Activated CD4-positive, alpha-beta T cell treated with anti-CD3 and anti-CD28 coated beads, Interleukin-2, amount 50 U/mL, for 16 hours (primary cell): ENCODE results near the gene ELOVL7.
"Not testable (repeated sequence)": the region's sequence is repeated elsewhere in the genome, so short reads cannot be mapped to it uniquely, and the experiment has no call there.

ENCODE experiments used
- DNase-seq: peaks from one replicate; pipeline ENCODE4 v3.0.0-alpha.2; 2020

Gene ELOVL7

GRCh38 chr5:60792438-60792837 lies 51.6 kb downstream of the ELOVL7 start:
- DNase-seq, result no peak

DNA sequence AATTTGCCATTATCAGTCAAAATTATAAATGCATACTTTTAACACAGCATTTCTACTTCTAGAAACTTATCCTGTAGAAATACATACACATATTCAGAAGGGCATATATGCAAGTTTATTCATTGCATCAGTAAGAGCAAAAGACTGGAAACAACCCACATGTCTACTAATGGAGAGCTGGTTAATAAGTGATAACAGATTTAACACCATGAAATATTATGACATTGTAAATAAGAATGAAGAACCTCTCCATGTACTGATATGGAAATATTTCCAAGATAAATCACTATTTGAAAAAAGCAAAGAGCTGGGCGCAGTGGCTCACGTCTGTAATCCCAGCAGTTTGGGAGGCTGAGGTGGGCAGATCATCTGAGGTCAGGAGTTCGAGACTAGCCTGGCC lies 54.5 kb downstream of the ELOVL7 start:
- no peak for DNase-seq

DNA sequence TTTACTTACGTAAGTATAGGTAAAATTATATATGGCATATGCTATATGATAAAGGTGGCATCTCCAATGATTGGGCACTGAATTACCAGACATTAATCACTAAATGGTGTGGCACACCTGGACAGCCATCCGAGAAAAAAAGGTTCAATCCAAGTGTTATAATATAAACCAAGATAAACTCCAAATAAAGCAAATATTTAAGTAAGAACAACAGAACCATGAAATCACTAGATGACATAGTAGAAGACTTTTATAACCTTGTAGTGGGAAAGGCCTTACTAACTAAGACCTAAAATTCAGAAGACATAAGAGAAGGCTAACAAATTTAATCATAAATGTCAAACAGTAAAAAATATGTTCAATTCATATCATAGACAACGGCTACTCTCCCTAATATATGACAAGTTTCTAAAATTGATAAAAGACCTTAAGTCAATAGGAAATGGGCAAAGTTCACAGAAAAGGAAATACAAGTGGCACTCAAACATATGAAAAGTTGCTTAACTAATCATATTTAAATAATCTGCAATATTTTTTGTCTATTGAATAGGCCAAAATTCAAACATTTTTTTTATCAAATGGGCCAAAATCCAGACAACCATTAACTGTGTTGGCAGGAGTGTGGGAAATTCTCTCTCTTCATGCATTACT lies 55.1 kb downstream of the ELOVL7 start:
- DNase-seq, result no peak

DNA sequence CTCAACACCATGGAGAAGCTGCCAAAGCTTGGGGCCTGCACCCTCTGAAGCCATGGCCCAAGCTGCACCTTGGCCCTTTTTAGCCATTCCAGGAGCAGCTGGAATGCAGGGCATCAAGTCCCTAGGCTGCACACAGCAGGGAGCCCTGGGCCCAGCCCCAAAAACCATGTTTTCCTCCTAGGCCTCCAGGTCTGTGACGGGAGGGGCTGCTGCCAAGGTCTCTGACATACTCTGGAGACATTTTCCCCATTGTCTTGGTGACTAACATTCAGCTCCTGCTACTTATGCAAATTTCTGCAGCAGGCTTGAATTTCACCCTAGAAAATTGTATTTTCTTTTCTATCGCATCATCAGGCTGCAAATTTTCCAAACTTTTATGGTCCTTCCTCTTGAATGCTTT lies 64.6 kb downstream of the ELOVL7 start:
- DNase-seq, result no peak

- no peak for DNase-seq
Observed at GRCh38 chr5:60776343-60776742, 67.7 kb downstream of the ELOVL7 start.

GRCh38 chr5:60765019-60765709 lies 78.9 kb downstream of the ELOVL7 start:
- DNase-seq, result no peak

DNA sequence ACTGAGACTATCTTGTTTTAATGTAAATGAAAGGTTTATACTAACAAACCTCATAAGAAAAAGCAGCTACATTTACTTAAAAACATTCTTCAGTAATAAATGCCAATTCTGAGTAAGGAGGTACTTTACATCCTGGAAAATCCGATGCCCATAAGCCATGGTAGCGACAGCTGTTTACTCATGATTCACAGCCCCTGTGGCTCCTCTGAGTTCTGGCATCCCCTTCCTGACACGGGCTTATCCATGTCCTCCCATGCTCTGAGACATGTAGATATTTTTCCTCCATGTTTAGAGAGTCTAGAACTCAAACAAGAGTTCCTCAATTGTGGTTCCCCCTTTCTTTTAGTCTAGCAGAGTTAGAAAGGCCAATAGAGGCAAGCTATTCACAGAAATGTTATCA lies 81.0 kb downstream of the ELOVL7 start:
- no peak for DNase-seq

DNA sequence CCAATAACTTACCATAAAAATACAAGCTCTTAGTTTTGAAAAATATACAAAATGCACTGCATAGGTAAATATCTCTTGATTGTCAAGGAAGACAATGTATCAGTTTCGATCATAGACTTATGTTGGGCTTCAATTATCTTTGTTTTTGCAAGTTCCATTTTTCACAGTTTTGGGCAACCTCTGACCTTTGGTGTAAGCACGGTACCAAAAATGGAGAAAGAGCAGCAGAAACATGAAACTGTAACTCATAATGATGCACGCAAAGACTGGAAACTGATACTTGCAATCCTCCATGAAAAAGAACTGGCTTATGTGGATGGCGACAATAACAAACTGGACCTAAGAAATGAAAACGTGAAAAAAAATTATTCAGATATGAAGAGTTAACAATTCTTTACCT lies 89.6 kb downstream of the ELOVL7 start:
- no peak for DNase-seq

- no peak for DNase-seq
Observed at GRCh38 chr5:60744682-60745081, 99.4 kb downstream of the ELOVL7 start.

- DNase-seq, result no peak
Observed at GRCh38 chr5:60743511-60744314, 100.4 kb downstream of the ELOVL7 start.

- no peak for DNase-seq
Observed at GRCh38 chr5:60740322-60740721, 103.7 kb downstream of the ELOVL7 start.

DNA sequence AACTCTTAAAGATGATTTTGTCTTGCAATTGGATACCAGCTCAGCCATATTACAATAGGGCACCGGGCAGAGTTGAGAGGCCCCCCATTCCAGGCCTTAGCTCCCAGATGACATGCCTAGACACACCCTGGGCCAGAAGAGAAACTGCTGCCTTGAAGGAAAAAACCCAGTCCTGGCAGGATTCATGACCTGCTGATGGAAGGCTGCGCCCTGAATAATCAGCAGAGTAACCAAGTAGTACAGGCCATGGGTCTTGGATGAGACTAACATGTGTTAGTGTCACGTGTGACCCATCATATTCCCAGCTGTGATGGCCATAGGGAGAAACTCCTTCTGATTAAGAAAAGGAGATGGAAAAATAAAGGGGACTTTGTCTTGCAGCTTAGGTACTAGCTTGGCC lies 105.1 kb downstream of the ELOVL7 start:
- DNase-seq, result no peak

- DNase-seq, result no peak
Observed at GRCh38 chr5:60738461-60738860, 105.6 kb downstream of the ELOVL7 start.

DNA sequence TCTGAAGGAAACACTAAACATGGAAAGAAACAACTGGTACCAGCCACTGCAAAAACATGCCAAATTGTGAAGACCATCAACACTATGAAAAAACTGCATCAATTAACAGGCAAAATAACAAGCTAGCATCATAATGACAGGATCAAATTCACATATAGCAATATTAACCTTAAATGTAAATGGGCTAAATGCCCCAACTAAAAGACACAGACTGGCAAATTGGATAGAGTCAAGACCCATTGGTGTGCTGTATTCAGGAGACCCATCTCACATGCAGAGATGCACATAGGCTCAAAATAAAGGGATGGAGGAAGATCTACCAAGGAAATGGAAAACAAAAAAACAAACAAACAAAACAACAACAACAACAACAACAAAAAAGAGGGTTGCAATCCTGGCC lies 113.2 kb downstream of the ELOVL7 start:
- not testable (repeated sequence) for DNase-seq

DNA sequence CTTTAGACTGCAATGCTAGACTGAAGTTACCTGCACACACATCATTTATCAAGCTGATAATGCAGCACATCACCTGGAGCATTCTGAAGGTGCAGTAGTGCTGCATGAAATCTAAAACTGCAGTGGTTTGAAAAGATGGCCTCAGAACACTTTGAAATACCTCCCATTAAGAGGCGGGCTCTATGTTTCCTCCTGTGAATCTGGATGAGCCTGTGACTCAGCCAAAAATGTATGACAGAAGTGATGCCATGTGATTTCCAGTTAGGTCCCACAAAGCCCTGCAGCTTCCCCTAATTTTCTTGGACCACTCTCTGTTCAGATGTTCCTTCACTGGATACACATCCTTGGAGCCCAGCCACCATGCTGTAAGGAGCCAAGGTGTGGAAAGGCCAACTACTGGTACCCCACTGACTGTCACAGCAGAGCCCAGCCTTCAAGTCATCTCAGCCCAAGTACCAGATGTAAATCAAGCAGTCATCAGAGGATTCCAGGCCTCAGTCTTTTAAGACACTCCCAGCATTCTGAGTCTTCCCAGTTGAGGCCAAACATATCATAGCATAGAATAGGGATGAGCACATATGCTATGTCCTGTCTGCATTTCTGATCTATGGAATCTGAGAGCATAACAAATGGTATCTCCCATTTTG lies 116.9 kb downstream of the ELOVL7 start:
- no peak for DNase-seq

GRCh38 chr5:60724126-60724525 lies 119.9 kb downstream of the ELOVL7 start:
- no peak for DNase-seq

GRCh38 chr5:60722416-60722815 lies 121.7 kb downstream of the ELOVL7 start:
- no peak for DNase-seq

DNA sequence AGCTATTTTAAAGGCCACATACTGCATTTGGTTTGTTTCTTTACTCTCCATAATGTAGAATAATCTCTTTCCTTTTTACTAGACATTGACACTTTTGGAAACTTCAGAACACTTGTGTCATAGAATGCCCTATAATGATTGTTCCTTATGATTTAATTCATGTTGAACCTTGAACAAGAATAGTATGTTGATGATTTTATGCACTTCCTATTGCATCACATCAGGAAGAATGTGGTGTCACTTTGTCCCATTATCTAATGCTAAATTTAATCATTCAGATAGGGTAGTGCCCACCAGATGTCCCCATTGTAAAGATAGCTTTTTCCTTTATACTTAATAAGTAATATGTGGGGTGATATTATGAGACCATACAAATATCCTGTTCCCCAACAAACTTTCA lies 124.7 kb downstream of the ELOVL7 start:
- DNase-seq, result no peak

- DNase-seq, result no peak
Observed at GRCh38 chr5:60718166-60718892, 125.7 kb downstream of the ELOVL7 start.

DNA sequence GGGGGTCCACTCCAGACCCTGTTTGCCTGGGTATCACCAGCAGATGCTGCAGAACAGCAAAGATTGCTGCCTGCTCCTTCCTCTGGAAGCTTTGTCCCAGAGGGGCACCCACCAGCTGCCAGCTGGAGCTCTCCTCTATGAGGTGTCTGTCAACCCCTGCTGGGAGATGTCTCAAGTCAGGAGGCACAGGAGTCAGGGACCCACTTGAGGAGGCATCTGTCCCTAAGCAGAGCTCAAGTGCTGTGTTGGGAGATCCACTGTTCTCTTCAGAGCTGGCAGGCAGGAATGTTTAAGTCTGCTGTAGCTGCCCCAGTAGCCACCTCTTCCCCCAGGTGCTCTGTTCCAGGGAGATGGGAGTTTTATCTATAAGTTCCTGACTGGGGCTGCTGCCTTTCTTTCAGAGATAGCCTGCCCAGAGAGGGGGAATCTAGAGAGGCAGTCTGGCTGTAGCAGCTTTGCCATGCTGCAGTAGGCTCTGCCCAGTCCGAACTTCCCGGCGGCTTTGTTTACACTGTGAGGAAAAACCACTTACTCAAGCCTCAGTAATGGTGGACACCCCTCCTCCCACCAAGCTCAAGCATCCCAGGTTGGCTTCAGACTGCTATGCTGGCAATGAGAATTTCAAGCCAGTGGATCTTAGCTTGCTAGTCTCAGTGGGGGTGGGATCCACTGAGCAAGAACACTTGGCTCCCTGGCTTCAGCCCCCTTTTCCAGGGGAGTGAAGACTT lies 128.7 kb downstream of the ELOVL7 start:
- not testable (repeated sequence) for DNase-seq

DNA sequence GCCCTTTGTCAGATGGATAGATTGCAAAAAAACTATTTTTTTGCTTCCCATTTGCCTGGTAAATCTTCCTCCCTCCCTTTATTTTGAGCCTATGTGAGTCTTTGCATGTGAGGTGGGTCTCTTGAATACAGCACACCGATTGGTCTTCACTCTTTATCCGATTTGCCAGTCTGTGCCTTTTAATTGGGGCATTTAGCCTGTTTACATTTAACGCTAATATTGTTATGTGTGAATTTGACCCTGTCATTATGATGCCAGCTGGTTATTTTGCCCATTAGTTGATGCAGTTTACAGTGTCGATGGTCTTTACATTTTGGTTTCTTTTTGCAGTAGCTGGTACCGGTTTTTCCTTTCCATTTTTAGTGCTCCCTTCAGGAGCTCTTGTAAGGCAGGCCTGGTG lies 131.1 kb downstream of the ELOVL7 start:
- DNase-seq, result no peak

GRCh38 chr5:60711892-60712291 lies 132.2 kb downstream of the ELOVL7 start:
- DNase-seq, result not testable (repeated sequence)
